HFFc6 (cell line): ENCODE results near the gene PCSK6. TPM values are rescaled to one million over a fixed set of nuclear protein-coding genes. Genes with fewer than 3 reads are reported as not detected.
A peak's percentile ranks its signal among the peaks of the same experiment; 100 is the strongest.

Experiments
- DNase-seq: peaks from one replicate; pipeline ENCODE4 v3.0.0-alpha.2; 2018
- H3K27ac Mint-ChIP-seq: 2 replicates; pipeline ENCODE4 v1.8.0; 2020; ENCODE audit warnings: mild to moderate bottlenecking, mixed read lengths
- H3K27me3 Mint-ChIP-seq: 2 replicates; pipeline ENCODE4 v1.8.0; 2021; ENCODE audit warnings: mild to moderate bottlenecking, moderate library complexity, mixed read lengths; ENCODE audit not compliant: insufficient read depth
- H3K36me3 Mint-ChIP-seq: 2 replicates; pipeline ENCODE4 v1.8.0; 2021; ENCODE audit warnings: low read depth, mixed read lengths
- H3K4me1 Mint-ChIP-seq: 2 replicates; pipeline ENCODE4 v1.8.0; 2020; ENCODE audit warnings: low read depth, mixed read lengths
- H3K4me3 Mint-ChIP-seq: 2 replicates; pipeline ENCODE4 v1.8.0; 2020; ENCODE audit warnings: mild to moderate bottlenecking, moderate library complexity, mixed read lengths
- H3K9me3 Mint-ChIP-seq: 2 replicates; pipeline ENCODE4 v1.8.0; 2020; ENCODE audit warnings: mild to moderate bottlenecking, mixed read lengths
- total RNA-seq, 6 experiments: library from RNA; stranded (reverse); fragmentation: NEBNext Ultra II Directional; extraction: Animal tissue kit (Norgen Biotek cat#: 25700); gene quantifications; 2 replicates in 1 of 6; 3 replicates in 5 of 6; pipeline ENCODE4 v1.2.3, GENCODE V29; 2021
- TF ChIP-seq, protein P1 (sequence below): fragments of 200-600 bp; sonication (generic); IDR thresholded peaks from 2 replicates; pipeline ENCODE4 v1.5.0; 2021; ENCODE audit warnings: antibody characterized with exemption, mild to moderate bottlenecking

The PCSK6 gene
- total RNA-seq, 6 experiments from 2014 or later: not detected

DNA sequence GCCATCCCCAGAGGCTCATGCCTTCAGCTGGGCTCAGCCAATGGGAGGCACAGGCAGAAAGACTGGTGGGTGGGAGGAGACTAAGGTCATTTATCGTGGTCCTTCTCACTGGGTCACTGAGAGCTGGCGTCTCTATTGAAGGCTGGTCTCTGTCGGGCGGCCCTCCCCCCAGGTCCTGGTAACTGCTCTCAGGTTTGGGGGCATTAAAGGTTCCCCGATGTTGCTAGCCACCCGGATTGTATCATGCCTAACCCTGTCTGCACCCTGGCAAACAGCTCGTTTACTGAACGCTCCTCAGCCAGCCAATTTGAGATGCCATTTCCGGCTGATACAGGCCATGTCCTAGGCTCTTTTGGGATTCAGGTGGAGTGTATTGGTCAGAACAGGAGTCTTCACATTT, 222.7 kb downstream of the PCSK6 start:
- TF ChIP-seq, protein P1, sequence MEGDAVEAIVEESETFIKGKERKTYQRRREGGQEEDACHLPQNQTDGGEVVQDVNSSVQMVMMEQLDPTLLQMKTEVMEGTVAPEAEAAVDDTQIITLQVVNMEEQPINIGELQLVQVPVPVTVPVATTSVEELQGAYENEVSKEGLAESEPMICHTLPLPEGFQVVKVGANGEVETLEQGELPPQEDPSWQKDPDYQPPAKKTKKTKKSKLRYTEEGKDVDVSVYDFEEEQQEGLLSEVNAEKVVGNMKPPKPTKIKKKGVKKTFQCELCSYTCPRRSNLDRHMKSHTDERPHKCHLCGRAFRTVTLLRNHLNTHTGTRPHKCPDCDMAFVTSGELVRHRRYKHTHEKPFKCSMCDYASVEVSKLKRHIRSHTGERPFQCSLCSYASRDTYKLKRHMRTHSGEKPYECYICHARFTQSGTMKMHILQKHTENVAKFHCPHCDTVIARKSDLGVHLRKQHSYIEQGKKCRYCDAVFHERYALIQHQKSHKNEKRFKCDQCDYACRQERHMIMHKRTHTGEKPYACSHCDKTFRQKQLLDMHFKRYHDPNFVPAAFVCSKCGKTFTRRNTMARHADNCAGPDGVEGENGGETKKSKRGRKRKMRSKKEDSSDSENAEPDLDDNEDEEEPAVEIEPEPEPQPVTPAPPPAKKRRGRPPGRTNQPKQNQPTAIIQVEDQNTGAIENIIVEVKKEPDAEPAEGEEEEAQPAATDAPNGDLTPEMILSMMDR: no peak
- Mint-ChIP-seq H3K4me1 (peaks cover 47% of the 10 kb centered on the region), H3K27me3 (peaks cover 5% of the 10 kb centered on the region), H3K36me3 (peaks cover 28% of the 10 kb centered on the region), H3K9me3 (no peaks in the 10 kb centered on the region), H3K4me3 (peak overlapping the region; percentile 79; the same call in 1 of the 2 replicates), H3K27ac (peak overlapping the region; percentile 97)
- no peak for DNase-seq

DNA sequence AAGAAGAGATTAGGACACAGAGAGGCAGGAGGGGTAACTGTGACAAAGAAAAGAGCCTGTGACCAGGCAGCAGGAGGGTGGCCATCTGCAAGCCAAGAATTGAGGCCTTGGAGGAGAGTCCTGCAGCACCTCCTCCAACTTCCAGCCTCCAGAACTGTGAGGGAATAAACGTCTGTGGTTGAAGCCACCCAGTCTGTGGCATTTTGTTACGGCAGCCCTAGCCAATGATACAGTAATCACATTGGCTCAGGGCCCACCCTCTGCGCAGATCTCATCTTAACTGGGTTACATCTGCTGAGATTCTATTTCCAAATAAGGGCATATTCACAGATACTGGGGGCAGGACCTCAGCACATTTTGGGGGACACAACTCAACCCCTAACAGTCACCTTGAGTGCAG, 223.5 kb downstream of the PCSK6 start:
- TF ChIP-seq, protein P1: no peak
- Mint-ChIP-seq H3K4me3 (no peak overlapping the region), H3K4me1 (peaks cover 47% of the 10 kb centered on the region), H3K36me3 (peaks cover 21% of the 10 kb centered on the region), H3K9me3 (no peaks in the 10 kb centered on the region), H3K27ac (peak overlapping the region; percentile 97), H3K27me3 (peaks cover 5% of the 10 kb centered on the region)
- no peak for DNase-seq

DNA sequence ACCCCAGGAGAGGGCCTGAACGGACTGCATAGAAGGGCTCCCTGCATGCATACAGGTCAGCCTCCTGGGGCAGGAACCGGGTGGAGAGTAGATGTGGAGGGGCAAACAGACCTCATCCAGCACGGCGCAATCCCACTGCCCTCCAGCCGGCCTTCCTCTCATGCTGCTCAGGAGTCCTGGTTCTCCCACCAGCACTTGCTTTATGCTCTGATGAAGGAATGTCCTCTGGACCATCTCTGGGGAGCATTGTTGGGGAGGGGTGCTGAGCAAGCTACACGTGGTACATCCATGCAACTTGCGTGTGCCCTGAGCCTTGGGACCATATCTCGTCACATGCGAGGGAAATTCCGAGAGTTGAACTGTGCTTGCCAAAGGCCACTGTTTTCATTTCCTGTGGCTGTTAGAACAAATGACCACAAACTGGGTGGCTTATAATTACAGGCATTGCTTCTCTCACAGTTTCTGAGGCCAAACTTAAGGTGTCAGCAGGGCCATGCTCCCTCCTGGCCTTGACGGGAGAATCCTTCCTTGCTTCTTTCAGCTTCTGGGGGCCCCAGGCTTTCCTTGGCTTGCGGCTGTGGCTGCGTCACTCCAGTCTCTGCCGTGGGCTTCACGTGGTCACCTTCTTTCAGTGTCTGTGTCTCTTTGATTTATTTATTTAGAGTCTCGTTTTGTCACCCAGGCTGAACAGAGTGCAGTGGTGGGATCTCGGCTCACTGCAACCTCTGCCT, 224.4 kb downstream of the PCSK6 start:
- H3K9me3 Mint-ChIP-seq: no peaks in the 10 kb centered on the region
- H3K4me3 Mint-ChIP-seq: no peak overlapping the region
- peaks cover 5% of the 10 kb centered on the region for H3K27me3 Mint-ChIP-seq
- peaks cover 13% of the 10 kb centered on the region for H3K36me3 Mint-ChIP-seq
- DNase-seq: no peak
- no peak overlapping the region for H3K27ac Mint-ChIP-seq
- H3K4me1 Mint-ChIP-seq: peaks cover 47% of the 10 kb centered on the region
- TF ChIP-seq, protein P1: no peak

DNA sequence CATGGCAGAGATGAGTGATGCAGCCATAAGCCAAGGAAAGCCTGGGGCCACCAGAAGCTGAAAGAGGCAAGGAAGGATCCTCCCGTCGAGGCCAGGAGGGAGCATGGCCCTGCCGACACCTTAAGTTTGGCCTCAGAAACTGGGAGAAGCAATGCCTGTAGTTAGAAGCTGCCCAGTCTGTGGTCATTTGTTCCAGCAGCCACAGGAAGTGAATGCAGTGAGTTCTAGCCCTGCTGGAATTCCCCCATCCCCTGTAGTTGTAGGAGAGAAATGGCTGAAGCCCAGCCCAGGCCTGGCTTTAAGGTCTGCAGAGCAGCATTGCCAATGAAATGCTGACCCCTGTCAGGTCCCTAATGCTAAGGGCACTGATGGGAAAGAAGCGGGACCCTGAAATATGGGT, 225.5 kb downstream of the PCSK6 start:
- H3K27ac Mint-ChIP-seq: no peak overlapping the region
- peaks cover 41% of the 10 kb centered on the region for H3K4me1 Mint-ChIP-seq
- H3K4me3 Mint-ChIP-seq: no peak overlapping the region
- peaks cover 3% of the 10 kb centered on the region for H3K36me3 Mint-ChIP-seq
- DNase-seq: no peak
- H3K27me3 Mint-ChIP-seq: peaks cover 5% of the 10 kb centered on the region
- no peaks in the 10 kb centered on the region for H3K9me3 Mint-ChIP-seq
- TF ChIP-seq, protein P1: no peak

DNA sequence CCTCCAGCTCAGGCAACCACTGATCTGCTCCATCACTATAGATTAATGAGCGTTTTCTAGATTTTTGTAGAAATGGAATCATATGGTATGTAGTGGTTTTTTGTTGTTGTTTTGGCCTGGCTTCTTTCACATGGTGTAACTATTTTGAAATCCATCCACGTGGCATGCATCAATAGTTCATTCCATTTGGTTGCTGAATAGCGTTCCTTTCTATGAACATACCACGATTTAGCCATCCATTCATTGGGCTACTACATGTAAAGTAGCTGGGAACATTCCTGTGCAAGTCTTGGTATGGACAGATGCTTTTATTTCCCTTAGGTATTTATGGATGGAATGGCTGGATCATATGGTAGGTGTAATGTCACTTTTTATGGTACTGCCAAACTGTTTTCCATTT, 227.0 kb downstream of the PCSK6 start:
- Mint-ChIP-seq H3K27me3 (peaks cover 5% of the 10 kb centered on the region; the same call in 1 of the 2 replicates), H3K9me3 (no peaks in the 10 kb centered on the region), H3K36me3 (no peaks in the 10 kb centered on the region), H3K4me1 (peaks cover 36% of the 10 kb centered on the region), H3K4me3 (no peak overlapping the region), H3K27ac (no peak overlapping the region)
- TF ChIP-seq, protein P1: no peak
- DNase-seq: no peak
